T-helper 9 cell (primary cell): ENCODE measurements around the gene PPFIBP1.
A peak's percentile ranks its signal among the peaks of the same experiment; 100 is the strongest.

Experiments used
- DNase-seq: peaks from one replicate; pipeline ENCODE4 v3.0.0-alpha.2; 2020

PPFIBP1 gene

GRCh38 chr12:27673101-27673718, 149.2 kb downstream of the PPFIBP1 start:
- no peak for DNase-seq

- no peak for DNase-seq
These were observed 151.0 kb downstream of the PPFIBP1 start for GRCh38 chr12:27674989-27675388.

- DNase-seq: no peak
These were observed 156.6 kb downstream of the PPFIBP1 start for GRCh38 chr12:27680619-27681018.

- DNase-seq: no peak
These were observed 158.5 kb downstream of the PPFIBP1 start for GRCh38 chr12:27682534-27682933.

- no peak for DNase-seq
These were observed 161.3 kb downstream of the PPFIBP1 start for GRCh38 chr12:27685274-27685673.

GRCh38 chr12:27686147-27686546, 162.1 kb downstream of the PPFIBP1 start:
- DNase-seq: no peak

GRCh38 chr12:27688671-27689070, 164.7 kb downstream of the PPFIBP1 start:
- no peak for DNase-seq

- no peak for DNase-seq
These were observed 165.7 kb downstream of the PPFIBP1 start for GRCh38 chr12:27689558-27690180.

- no peak for DNase-seq
These were observed 169.4 kb downstream of the PPFIBP1 start for GRCh38 chr12:27693403-27693802.

GRCh38 chr12:27695556-27696292, 171.7 kb downstream of the PPFIBP1 start:
- DNase-seq: no peak

GRCh38 chr12:27696293-27696652, 172.3 kb downstream of the PPFIBP1 start, which contains the start of gene REP15:
TSS of gene REP15 (plus strand) at chr12:27696447. CDS start at chr12:27696563, 116 bp downstream.
- no peak for DNase-seq

- no peak for DNase-seq
These were observed 173.0 kb downstream of the PPFIBP1 start for GRCh38 chr12:27696864-27697564.

GRCh38 chr12:27703720-27704452, 179.9 kb downstream of the PPFIBP1 start:
- peak; percentile 59 for DNase-seq

- no peak for DNase-seq
These were observed 181.3 kb downstream of the PPFIBP1 start for GRCh38 chr12:27705263-27705662.

GRCh38 chr12:27707216-27707615, 183.2 kb downstream of the PPFIBP1 start:
- no peak for DNase-seq

GRCh38 chr12:27709212-27709931, 185.4 kb downstream of the PPFIBP1 start:
- no peak for DNase-seq

- no peak for DNase-seq
These were observed 186.1 kb downstream of the PPFIBP1 start for GRCh38 chr12:27709932-27710591.

- DNase-seq: peak; percentile 89
These were observed 186.7 kb downstream of the PPFIBP1 start, which contains the start of gene MRPS35 for GRCh38 chr12:27710592-27711316. TSS of gene MRPS35 (plus strand) at chr12:27710832. CDS start at chr12:27710844, 12 bp downstream.

GRCh38 chr12:27711317-27711682, 187.3 kb downstream of the PPFIBP1 start:
- no peak for DNase-seq

- DNase-seq: no peak
These were observed 188.0 kb downstream of the PPFIBP1 start for GRCh38 chr12:27711967-27712366.

GRCh38 chr12:27723212-27723611, 199.2 kb downstream of the PPFIBP1 start:
- DNase-seq: no peak
